Endothelial cell (in vitro differentiated cells): ENCODE measurements around the gene NDUFS7. TPM values are rescaled to one million over a fixed set of nuclear protein-coding genes. Genes with fewer than 3 reads are reported as not detected.

Source experiments
- DNase-seq: peaks from one replicate; pipeline ENCODE4 v3.0.0; 2021; ENCODE audit warnings: low spot score
- H3K27ac Mint-ChIP-seq: one replicate; pipeline ENCODE4 v1.8.0; 2021; ENCODE audit warnings: mixed read lengths, inconsistent platforms; ENCODE audit not compliant: unreplicated experiment
- H3K27me3 Mint-ChIP-seq: one replicate; pipeline ENCODE4 v1.8.0; 2021; ENCODE audit warnings: mild to moderate bottlenecking, moderate library complexity, mixed read lengths, inconsistent platforms; ENCODE audit not compliant: unreplicated experiment
- H3K36me3 Mint-ChIP-seq: one replicate; pipeline ENCODE4 v1.8.0; 2021; ENCODE audit warnings: mild to moderate bottlenecking, low read depth, mixed read lengths, inconsistent platforms; ENCODE audit not compliant: unreplicated experiment
- H3K4me1 Mint-ChIP-seq: one replicate; pipeline ENCODE4 v1.8.0; 2021; ENCODE audit warnings: mild to moderate bottlenecking, mixed read lengths, inconsistent platforms; ENCODE audit not compliant: unreplicated experiment
- H3K4me3 Mint-ChIP-seq: one replicate; pipeline ENCODE4 v1.8.0; 2021; ENCODE audit warnings: mild to moderate bottlenecking, mixed read lengths, inconsistent platforms; ENCODE audit not compliant: unreplicated experiment
- H3K9me3 Mint-ChIP-seq: one replicate; pipeline ENCODE4 v1.8.0; 2021; ENCODE audit warnings: mixed read lengths, inconsistent platforms; ENCODE audit not compliant: unreplicated experiment
- CTCF ChIP-seq: fragments of 200-600 bp; sonication (generic); IDR thresholded peaks from one replicate; pipeline ENCODE4 v1.5.0; 2021; ENCODE audit warnings: antibody characterized with exemption; ENCODE audit not compliant: unreplicated experiment
- total RNA-seq: library from RNA; stranded (reverse); fragmentation: NEBNext Ultra II Directional; extraction: Animal tissue kit (Norgen Biotek cat#: 25700); gene quantifications from one replicate; pipeline ENCODE4 v1.2.1, GENCODE V29; 2021; ENCODE audit not compliant: unreplicated experiment

The NDUFS7 gene
- total RNA-seq, 1 donor from 2014 or later = 84.0 TPM

- no peak for TF ChIP-seq CTCF
- Mint-ChIP-seq H3K27me3 (peaks cover 2% of the 10 kb centered on the region), H3K4me1 (peaks cover 7% of the 10 kb centered on the region), H3K27ac (peak overlapping the region; percentile 83), H3K9me3 (no peaks in the 10 kb centered on the region), H3K36me3 (peaks cover 35% of the 10 kb centered on the region), H3K4me3 (peak overlapping the region; percentile 97)
- no peak for DNase-seq
Measured at GRCh38 chr19:1355568-1356507, 27.9 kb upstream of the NDUFS7 start.

GRCh38 chr19:1356508-1356865, 27.2 kb upstream of the NDUFS7 start:
- DNase-seq = no peak
- Mint-ChIP-seq H3K4me3 (peak overlapping the region; percentile 81), H3K9me3 (no peaks in the 10 kb centered on the region), H3K27ac (no peak overlapping the region), H3K36me3 (peaks cover 38% of the 10 kb centered on the region), H3K27me3 (peaks cover 2% of the 10 kb centered on the region), H3K4me1 (peaks cover 7% of the 10 kb centered on the region)
- no peak for TF ChIP-seq CTCF

- peak overlapping the region; percentile 43 for H3K4me3 Mint-ChIP-seq
- no peak overlapping the region for H3K27ac Mint-ChIP-seq
- H3K36me3 Mint-ChIP-seq = peaks cover 43% of the 10 kb centered on the region
- H3K4me1 Mint-ChIP-seq = peaks cover 7% of the 10 kb centered on the region
- TF ChIP-seq CTCF = no peak
- peaks cover 2% of the 10 kb centered on the region for H3K27me3 Mint-ChIP-seq
- H3K9me3 Mint-ChIP-seq = no peaks in the 10 kb centered on the region
- no peak for DNase-seq
Measured at GRCh38 chr19:1357531-1358109, 26.1 kb upstream of the NDUFS7 start.

GRCh38 chr19:1360126-1360817, 23.4 kb upstream of the NDUFS7 start:
- H3K4me3 Mint-ChIP-seq = no peak overlapping the region
- H3K27ac Mint-ChIP-seq = no peak overlapping the region
- no peaks in the 10 kb centered on the region for H3K27me3 Mint-ChIP-seq
- peaks cover 43% of the 10 kb centered on the region for H3K36me3 Mint-ChIP-seq
- H3K4me1 Mint-ChIP-seq = peaks cover 15% of the 10 kb centered on the region
- no peak for DNase-seq
- no peaks in the 10 kb centered on the region for H3K9me3 Mint-ChIP-seq
- no peak for TF ChIP-seq CTCF
